Measurements from ENCODE around the gene IRAK2.
"Not testable (repeated sequence)": the region's sequence is repeated elsewhere in the genome, so short reads cannot be mapped to it uniquely, and the experiment has no call there.

The IRAK2 gene

GRCh38 chr3:10260211-10260701 lies 95.5 kb downstream of the IRAK2 start:
- no peak overlapping the region for H3K4me3 ChIP-seq (IDR thresholded peaks at IDR 0.05; ENCODE audit: insufficient read depth, low read depth, low read length)
- H3K27ac ChIP-seq: no peak overlapping the region
- no peaks in the 10 kb centered on the region for H4K20me1 ChIP-seq (ENCODE audit: insufficient read depth)
- no peak overlapping the region for H2AFZ ChIP-seq (ENCODE audit: low read depth)
- H3K9ac ChIP-seq: no peak overlapping the region
- H3K27me3 ChIP-seq (ENCODE audit: insufficient read depth, low read depth): no peaks in the 10 kb centered on the region
- no peak for TF ChIP-seq CTCF (conservative IDR thresholded peaks at IDR 0.05; ENCODE audit: low read depth, low read length)
- peaks cover 42% of the 10 kb centered on the region for H3K79me2 ChIP-seq (ENCODE audit: insufficient read depth, low read depth)
- H3K4me2 ChIP-seq: no peak overlapping the region
- H3K4me1 ChIP-seq (ENCODE audit: low read depth, poor library complexity, severe bottlenecking): no peaks in the 10 kb centered on the region
- no peaks in the 10 kb centered on the region for H3K36me3 ChIP-seq (ENCODE audit: insufficient read depth)

- Histone ChIP-seq H3K36me3 (ENCODE audit: insufficient read depth) (no peaks in the 10 kb centered on the region), H3K79me2 (ENCODE audit: insufficient read depth, low read depth) (peaks cover 55% of the 10 kb centered on the region), H3K4me3 (IDR thresholded peaks at IDR 0.05; ENCODE audit: insufficient read depth, low read depth, low read length) (no peak overlapping the region), H3K9ac (no peak overlapping the region), H3K27ac (no peak overlapping the region), H2AFZ (ENCODE audit: low read depth) (no peak overlapping the region), H3K27me3 (ENCODE audit: insufficient read depth, low read depth) (no peaks in the 10 kb centered on the region), H3K4me1 (ENCODE audit: low read depth, poor library complexity, severe bottlenecking) (no peaks in the 10 kb centered on the region), H3K4me2 (no peak overlapping the region), H4K20me1 (ENCODE audit: insufficient read depth) (0 out of 2 replicates have a peak, but pooled peaks cover 2% of the 10 kb centered on the region)
- TF ChIP-seq CTCF (conservative IDR thresholded peaks at IDR 0.05; ENCODE audit: low read depth, low read length): no peak
Measured at GRCh38 chr3:10262027-10262426, 97.3 kb downstream of the IRAK2 start.

GRCh38 chr3:10263646-10264363 lies 99.1 kb downstream of the IRAK2 start:
- H3K4me2 ChIP-seq: no peak overlapping the region

GRCh38 chr3:10265833-10266232 lies 101.1 kb downstream of the IRAK2 start:
- H3K4me3 ChIP-seq (IDR thresholded peaks at IDR 0.05; ENCODE audit: insufficient read depth, low read depth, low read length): no peak overlapping the region
- no peak overlapping the region for H3K9ac ChIP-seq
- 0 out of 2 replicates have a peak, but pooled peaks cover 8% of the 10 kb centered on the region for H4K20me1 ChIP-seq (ENCODE audit: insufficient read depth)
- no peak for TF ChIP-seq CTCF (conservative IDR thresholded peaks at IDR 0.05; ENCODE audit: low read depth, low read length)
- no peaks in the 10 kb centered on the region for H3K4me1 ChIP-seq (ENCODE audit: low read depth, poor library complexity, severe bottlenecking)
- H3K27me3 ChIP-seq (ENCODE audit: insufficient read depth, low read depth): no peaks in the 10 kb centered on the region
- H3K36me3 ChIP-seq (ENCODE audit: insufficient read depth): no peaks in the 10 kb centered on the region
- no peak overlapping the region for H3K4me2 ChIP-seq
- H3K27ac ChIP-seq: no peak overlapping the region
- peaks cover 75% of the 10 kb centered on the region for H3K79me2 ChIP-seq (ENCODE audit: insufficient read depth, low read depth)
- no peak overlapping the region for H2AFZ ChIP-seq (ENCODE audit: low read depth)

More at GRCh38 chr3:10263646-10264363, 99.1 kb downstream of the IRAK2 start:
- H4K20me1 ChIP-seq (ENCODE audit: insufficient read depth): 0 out of 2 replicates have a peak, but pooled peaks cover 8% of the 10 kb centered on the region
- TF ChIP-seq CTCF (conservative IDR thresholded peaks at IDR 0.05; ENCODE audit: low read depth, low read length): peak; percentile 44
- H3K9ac ChIP-seq: no peak overlapping the region
- peaks cover 60% of the 10 kb centered on the region for H3K79me2 ChIP-seq (ENCODE audit: insufficient read depth, low read depth)
- H3K27me3 ChIP-seq (ENCODE audit: insufficient read depth, low read depth): no peaks in the 10 kb centered on the region
- no peaks in the 10 kb centered on the region for H3K36me3 ChIP-seq (ENCODE audit: insufficient read depth)
- no peak overlapping the region for H3K4me3 ChIP-seq (IDR thresholded peaks at IDR 0.05; ENCODE audit: insufficient read depth, low read depth, low read length)
- H3K4me1 ChIP-seq (ENCODE audit: low read depth, poor library complexity, severe bottlenecking): no peaks in the 10 kb centered on the region
- H2AFZ ChIP-seq (ENCODE audit: low read depth): no peak overlapping the region
- no peak overlapping the region for H3K27ac ChIP-seq

- H3K79me2 ChIP-seq (ENCODE audit: insufficient read depth, low read depth): peaks cover 85% of the 10 kb centered on the region
- not testable (repeated sequence) for H3K4me2 ChIP-seq; H3K27me3 ChIP-seq (ENCODE audit: insufficient read depth, low read depth); H3K4me3 ChIP-seq (IDR thresholded peaks at IDR 0.05; ENCODE audit: insufficient read depth, low read depth, low read length); H3K36me3 ChIP-seq (ENCODE audit: insufficient read depth); H3K9ac ChIP-seq; H2AFZ ChIP-seq (ENCODE audit: low read depth); H3K4me1 ChIP-seq (ENCODE audit: low read depth, poor library complexity, severe bottlenecking); H4K20me1 ChIP-seq (ENCODE audit: insufficient read depth); H3K27ac ChIP-seq
Measured at GRCh38 chr3:10266936-10267335, 102.2 kb downstream of the IRAK2 start.

Measured in KMS-11 (cell line).